ENCODE results near the gene JMJD4.

DNA sequence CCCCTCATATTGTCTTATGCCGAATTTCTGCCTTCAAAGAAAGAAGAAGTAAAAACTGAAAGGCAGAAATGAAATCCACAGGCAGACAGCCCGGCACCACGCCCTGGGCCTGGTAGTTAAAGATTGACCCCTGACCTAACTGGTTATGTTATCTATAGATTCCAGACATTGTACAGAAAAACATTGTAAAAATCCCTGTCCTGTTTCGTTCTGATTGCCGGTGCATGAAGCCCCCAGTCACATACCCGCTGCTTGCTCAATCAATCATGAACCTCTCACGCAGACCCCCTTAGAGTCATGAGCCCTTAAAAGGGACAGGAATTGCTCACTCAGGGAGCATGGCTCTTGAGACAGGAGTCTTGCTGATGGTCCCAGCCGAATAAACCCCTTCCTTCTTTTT, 49.3 kb downstream of the JMJD4 start:
- TF ChIP-seq POLR2A (IDR thresholded peaks at IDR 0.05; ENCODE audit: low read depth, low read length) (no peak), POLR2AphosphoS5 (IDR thresholded peaks at IDR 0.05; ENCODE audit: low read depth, low read length) (no peak)
